Stimulated activated CD4-positive, alpha-beta T cell treated with anti-CD3 and anti-CD28 coated beads, Interleukin-15, amount 100 ng/mL, for 24 hours (primary cell): ENCODE results near the gene SMCO3.

Experiments used
- DNase-seq: peaks from one replicate; pipeline ENCODE4 v3.0.0-alpha.2; 2020

The SMCO3 gene

GRCh38 chr12:14826491-14826890, 12.5 kb upstream of the SMCO3 start:
- no peak for DNase-seq

- no peak for DNase-seq
These were observed 11.3 kb upstream of the SMCO3 start for GRCh38 chr12:14825256-14825655.

- no peak for DNase-seq
These were observed 10.1 kb upstream of the SMCO3 start for GRCh38 chr12:14824012-14824634.

DNA sequence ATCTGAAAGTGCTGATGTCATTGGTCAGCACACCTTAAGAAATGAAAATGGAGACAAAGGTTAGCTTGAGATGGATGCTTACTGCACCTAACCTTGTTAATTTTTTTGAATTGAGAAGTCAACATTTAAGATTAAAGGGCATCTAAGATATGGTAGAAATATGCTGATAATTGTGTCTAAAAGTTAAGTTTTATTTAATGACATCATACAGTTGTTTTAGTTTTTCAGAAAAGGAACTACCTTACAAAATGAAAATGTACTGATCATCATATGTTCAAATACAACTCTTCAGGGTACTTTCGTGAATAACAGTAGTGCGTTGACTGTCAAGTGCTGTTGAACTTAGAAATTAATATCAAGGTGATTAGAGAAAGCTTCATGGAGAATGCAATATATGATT, 2.5 kb downstream of the SMCO3 start:
- no peak for DNase-seq

DNA sequence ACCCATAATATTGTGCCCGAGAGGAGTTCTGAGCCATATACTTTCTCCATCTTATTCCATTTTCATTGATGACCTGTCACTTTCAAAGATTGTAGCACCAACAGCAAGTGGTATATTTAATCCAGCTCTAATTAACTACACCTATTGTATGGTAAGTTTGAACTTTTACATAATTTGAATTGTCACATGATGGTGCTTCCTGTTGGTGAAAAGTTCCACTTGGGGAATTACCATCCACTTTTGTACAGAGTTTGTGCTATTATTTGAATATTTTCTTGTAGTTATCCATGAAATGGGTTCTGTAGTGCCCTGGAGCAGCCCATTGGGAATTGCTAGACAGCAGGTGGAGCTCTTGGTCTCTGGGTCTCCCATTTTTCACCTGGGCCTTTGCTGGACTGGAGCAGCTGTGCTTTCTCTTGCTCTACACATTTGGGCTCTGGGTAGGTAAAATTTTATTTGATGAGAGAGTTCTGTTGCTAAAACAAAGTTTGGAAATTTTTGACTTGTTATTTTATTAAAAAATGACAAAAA, 3.0 kb downstream of the SMCO3 start:
- no peak for DNase-seq

DNA sequence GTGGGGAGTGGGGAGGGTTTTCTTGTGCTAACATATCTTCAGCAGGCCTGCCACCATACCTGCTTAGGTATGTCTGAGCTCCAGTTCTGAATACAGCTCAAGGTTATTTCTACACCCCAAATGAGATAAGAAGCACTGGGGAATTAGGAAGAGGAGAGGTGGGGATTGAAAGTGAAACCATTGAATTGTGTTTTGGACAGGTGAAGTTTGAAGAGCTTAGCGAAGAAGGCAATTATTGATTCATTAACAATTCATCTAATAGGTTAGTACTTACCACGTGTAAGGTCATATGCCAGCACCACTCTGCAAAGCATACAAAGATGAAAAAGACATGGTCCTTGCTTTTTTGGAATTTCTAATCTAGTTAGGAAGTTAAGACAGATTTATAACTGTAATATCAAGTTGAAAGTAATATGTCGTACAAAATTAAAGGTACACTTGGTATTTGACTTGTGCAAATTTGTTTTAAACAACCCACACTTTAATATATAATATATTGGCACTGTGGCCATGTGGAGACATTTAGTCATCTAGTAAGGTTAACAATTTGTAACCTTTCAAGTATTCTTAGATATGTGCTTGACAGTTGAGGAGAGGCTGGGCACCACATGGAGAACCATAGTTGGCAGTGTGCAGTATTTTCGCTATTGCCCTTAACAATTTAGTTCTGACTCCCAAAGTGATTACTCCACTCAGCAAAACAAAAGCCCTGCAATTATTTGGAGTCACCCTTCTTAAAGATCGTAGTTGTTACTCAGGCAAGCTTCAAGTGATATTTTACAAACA, 3.6 kb downstream of the SMCO3 start:
- DNase-seq, result no peak

- DNase-seq, result no peak
These were observed 10.2 kb downstream of the SMCO3 start for GRCh38 chr12:14803830-14804160.

GRCh38 chr12:14803011-14803829, 10.8 kb downstream of the SMCO3 start, which contains the start of the genes C12orf60 and WBP11:
C12orf60 (plus strand) TSS chr12:14803670; CDS start chr12:14822936, 19,266 bp downstream.
WBP11 (minus strand) TSS chr12:14803478; CDS start chr12:14801383, 2,095 bp downstream.
- peak; percentile 90 for DNase-seq

DNA sequence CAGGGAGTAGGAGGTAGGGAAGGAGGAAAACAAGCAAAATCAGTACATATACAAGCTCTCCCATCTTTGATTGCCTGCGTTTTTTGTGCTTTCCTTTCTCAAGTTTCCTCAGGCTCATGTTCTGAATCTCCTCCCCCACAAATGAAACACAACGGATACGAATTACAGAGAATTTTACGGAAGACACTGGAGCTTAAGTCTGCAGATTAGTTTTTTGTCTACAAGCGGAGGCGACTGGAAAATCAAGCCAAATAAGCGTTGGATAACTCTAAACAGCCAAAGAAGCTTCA, 11.3 kb downstream of the SMCO3 start:
- no peak for DNase-seq

DNA sequence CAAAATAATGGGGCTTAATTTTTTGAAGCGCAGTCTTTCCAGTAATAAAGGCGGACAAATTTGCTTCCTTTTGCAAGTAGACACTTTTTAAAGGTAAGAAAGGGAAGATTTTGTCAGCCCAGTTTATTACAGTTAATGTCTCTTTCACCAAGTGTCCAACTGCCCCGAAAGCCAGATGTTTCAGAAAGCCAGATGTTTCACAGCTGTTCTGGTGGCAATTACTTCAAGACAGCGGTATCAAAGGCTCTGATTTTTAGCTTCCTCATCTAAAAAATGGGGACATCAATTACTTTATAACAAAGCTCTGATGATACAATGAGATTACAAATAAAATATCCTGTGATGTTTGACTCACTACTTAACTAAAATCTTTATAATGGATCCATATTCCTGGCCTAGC, 11.7 kb downstream of the SMCO3 start:
- no peak for DNase-seq

GRCh38 chr12:14795028-14795448, 18.9 kb downstream of the SMCO3 start:
- DNase-seq, result no peak

- DNase-seq, result no peak
These were observed 28.4 kb downstream of the SMCO3 start for GRCh38 chr12:14785568-14785967.

GRCh38 chr12:14784471-14784870, 29.5 kb downstream of the SMCO3 start:
- DNase-seq, result no peak

GRCh38 chr12:14782756-14783155, 31.2 kb downstream of the SMCO3 start:
- no peak for DNase-seq

DNA sequence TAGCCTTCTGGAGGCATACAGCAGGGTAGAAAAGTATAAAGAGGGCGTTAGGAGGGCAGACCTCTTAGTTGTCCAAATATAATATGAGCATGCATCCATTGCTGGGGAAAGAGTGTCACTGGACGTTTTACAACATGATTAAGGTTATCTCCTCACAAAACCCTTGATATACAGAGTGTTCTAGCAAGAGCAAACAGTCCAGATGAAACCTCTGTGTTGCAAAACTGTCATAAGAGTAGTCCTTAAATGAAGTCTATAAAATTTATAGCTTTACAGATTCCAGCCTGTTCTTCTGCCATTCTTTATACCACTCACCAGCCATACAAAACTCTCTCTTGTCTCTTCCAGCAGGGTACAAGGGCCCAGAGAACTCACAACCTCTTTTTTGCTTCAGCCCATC, 32.4 kb downstream of the SMCO3 start:
- DNase-seq, result no peak

GRCh38 chr12:14780859-14781258, 33.1 kb downstream of the SMCO3 start:
- DNase-seq, result no peak

GRCh38 chr12:14779834-14780233, 34.1 kb downstream of the SMCO3 start:
- DNase-seq, result no peak

- DNase-seq, result no peak
These were observed 36.7 kb downstream of the SMCO3 start for GRCh38 chr12:14777271-14777670.

DNA sequence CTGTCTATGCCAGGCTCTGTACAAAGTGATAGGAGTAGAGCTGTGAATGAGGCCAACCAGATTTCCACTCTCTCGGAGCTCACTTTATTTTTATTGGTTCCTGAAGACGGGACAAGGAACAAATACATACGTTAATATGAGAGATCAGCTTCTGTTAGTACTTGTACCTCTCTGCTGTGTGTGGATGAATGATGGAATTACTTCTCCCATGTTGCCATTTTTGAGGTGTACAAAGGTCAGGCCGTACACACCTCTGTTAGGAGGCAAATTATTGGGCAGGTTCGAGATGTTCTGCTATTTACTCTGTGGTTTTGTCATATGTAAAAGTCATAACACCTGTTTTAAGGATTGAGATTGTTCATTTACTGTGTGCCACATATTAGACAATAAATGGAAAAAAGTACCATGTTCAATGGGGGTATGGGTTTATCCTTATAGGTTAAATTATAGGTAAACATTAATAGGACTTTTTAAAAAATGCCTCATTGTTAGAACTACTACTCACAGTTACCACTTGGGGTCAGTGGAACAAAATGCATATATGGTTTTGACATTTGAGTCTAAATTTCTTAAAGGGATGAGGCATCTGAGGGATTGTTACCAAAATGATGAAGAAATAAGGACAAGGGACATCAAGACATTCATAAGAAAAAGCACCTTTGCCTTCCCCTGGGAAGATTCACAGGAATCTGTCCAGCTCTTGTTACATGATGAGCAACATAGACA, 37.6 kb downstream of the SMCO3 start:
- no peak for DNase-seq

DNA sequence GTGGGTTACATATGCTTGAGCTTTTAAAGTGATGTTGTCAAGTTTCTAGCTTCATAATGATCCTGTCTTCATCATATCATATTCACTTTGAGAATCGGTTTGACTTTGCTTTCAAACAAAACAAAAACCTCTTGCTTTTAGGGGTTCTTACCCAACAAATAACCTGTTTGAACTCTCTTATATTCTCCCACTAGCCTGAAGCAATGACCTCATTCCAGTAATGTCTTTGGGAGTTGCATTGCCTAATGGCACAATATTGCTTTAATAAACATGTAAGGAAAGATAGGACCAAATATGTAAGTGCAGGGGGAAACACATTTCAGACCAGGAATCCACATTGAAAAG, 38.4 kb downstream of the SMCO3 start:
- DNase-seq, result no peak

GRCh38 chr12:14774906-14775635, 38.9 kb downstream of the SMCO3 start:
- DNase-seq, result peak; percentile 40
